HT-29 (cell line): Measurements from ENCODE around the gene GNAS-AS1. TPM values are rescaled to one million over a fixed set of nuclear protein-coding genes. Genes with fewer than 3 reads are reported as not detected.

Source experiments
- DNase-seq: peaks from one replicate; pipeline ENCODE4 v3.0.0-alpha.2; 2015; ENCODE audit warnings: low spot score
- total RNA-seq: library from RNA; depleted of rRNA; stranded (reverse); fragments of >200 nt; shearing (Covaris generic); gene quantifications from 2 replicates; pipeline ENCODE4 v1.2.3, GENCODE V29; 2014

GNAS-AS1 gene
- total RNA-seq, 1 experiment from 2014 or later: not detected

DNA sequence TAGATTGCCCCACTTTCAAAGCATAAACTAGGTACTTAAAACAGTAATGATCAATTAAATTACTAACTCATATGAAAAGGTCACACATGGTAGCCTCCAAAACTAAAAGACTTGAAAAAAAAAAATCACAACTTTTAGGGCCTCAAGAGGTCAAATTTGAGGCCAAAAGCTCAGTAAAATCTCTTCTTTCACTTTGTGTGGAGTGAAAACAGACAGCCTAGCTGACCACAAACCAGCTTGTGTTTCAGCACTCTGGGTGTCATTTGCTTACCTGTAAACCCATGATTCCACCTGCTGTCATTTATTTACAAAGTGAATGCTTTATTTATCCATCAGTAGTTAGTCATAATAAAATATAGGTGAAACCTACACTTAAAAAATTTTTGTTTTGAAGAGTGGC, 35.8 kb upstream of the GNAS-AS1 start:
- no peak for DNase-seq

GRCh38 chr20:58884966-58885365, 34.3 kb upstream of the GNAS-AS1 start:
- no peak for DNase-seq

DNA sequence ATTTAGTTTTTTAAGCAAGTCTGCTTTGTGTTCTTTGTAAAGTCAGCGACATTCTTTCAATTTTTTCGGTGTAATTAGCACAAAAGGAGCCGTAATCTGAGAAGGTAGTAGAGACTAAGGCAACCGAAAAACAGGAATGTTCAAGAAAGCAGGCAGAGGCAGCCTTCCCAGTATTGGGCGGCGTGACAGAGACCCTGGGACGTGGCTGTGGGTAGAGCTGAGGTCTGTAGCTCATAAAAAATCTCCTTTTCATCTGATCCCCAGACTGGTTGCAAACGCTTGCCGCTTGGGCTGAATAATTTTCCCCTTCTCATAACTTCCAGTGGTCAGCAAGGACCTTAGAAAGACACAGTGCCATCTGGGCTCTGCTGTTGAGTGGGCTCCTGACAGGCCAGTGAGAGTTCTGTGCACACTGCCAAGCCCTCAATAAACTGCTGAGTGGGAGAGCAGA, 32.6 kb upstream of the GNAS-AS1 start:
- DNase-seq: no peak

- no peak for DNase-seq
Measured at GRCh38 chr20:58882704-58883089, 32.0 kb upstream of the GNAS-AS1 start.

GRCh38 chr20:58880994-58881752, 30.5 kb upstream of the GNAS-AS1 start:
- DNase-seq: peak; percentile 46

- no peak for DNase-seq
Measured at GRCh38 chr20:58880441-58880840, 29.7 kb upstream of the GNAS-AS1 start.

GRCh38 chr20:58878399-58878798, 27.7 kb upstream of the GNAS-AS1 start:
- no peak for DNase-seq

DNA sequence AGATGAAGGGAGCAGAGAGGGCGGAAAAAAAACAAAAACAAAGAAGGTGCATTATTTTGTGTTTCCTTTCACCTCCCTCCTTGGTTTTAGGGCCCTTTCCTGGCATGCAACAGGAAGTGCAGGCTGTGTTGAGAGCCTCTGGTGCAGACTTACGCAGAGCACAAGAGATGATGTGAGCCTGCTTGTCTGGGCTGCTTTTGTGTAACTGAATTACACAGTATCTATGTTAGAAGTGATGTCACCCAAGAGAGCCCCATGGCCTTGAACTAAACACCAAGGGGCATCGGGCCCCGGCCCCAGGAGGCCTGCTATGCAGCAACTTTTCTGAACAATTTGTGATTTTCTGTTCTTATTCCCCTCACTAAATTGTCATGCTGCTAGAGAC, 27.3 kb upstream of the GNAS-AS1 start:
- DNase-seq: no peak

GRCh38 chr20:58877050-58877975, 26.6 kb upstream of the GNAS-AS1 start:
- DNase-seq: no peak

DNA sequence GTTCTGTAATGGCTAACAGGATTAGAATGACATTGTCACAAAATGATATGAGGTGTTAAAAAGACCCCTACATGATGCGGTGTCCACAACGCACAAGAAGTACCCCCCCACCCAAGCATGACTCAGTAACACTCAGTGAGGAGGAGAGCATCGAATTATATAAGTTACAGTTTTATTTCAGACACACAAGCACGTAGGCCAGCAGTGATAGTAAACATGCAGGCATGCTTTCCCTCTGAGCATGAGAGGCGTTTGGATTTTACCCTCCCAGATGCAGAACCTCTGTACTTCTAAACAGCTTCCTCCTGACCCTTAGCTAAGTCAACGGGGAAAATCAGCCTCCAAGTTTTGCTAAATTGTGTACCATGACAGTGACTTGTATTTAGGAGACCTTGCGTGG, 25.7 kb upstream of the GNAS-AS1 start:
- no peak for DNase-seq

GRCh38 chr20:58875541-58876134, 24.9 kb upstream of the GNAS-AS1 start:
- no peak for DNase-seq

DNA sequence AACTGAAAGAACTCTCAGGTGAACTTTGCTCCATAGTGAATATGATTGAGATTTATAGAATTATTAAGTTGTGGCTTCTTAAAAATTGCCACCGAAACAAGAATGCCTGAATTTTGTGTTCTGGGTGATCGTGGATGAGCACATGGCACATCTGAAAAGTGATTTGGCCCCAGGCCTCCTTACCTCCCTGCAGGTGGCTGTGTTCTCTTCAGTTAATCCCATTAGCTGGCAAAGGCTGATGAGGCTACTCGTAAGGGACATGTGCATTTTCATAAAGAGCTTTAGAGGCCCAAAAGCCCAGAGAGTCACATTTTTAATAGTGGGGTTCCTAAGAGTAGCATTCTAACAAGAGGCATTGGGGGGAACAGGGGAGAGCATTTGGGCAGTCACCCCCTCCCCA, 24.4 kb upstream of the GNAS-AS1 start:
- no peak for DNase-seq

GRCh38 chr20:58874469-58874868, 23.8 kb upstream of the GNAS-AS1 start:
- DNase-seq: no peak

GRCh38 chr20:58871533-58872102, 20.9 kb upstream of the GNAS-AS1 start:
- DNase-seq: no peak

DNA sequence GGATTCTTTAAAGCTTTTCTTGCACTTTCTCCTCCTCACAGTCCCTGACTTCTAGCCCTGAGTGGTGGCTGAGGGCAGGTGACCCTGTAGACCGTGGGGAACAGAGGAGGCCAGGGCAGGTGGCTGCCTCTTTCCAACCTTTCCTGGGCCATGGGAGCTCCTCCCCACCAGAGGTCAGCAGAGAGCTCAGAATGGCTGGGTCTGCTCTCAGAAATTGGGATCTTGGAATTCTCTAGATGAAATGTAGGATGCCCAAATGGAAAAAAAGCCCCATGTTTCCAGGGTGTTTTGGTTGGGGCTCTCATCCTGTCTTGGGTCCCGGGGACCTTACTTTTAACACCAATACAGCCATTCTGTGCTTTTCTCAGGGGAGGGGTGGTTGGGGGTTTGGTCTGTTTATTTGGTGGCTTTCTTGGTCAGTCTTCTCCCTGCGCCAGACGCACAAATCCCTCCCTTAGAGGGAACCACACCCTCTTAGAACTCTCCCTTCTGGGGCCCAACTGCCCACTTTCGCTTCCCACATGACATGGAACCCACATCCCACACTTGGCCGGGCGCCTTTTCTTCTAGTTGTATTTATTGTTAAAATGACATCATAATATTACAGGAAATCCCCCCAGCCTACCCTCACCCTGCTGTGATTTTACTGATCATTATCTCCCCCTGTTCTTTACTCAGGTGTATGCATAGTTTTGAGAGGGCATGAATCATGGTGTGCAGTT, 19.8 kb upstream of the GNAS-AS1 start:
- DNase-seq: peak; percentile 87

- no peak for DNase-seq
Measured at GRCh38 chr20:58869662-58870227, 19.0 kb upstream of the GNAS-AS1 start.

DNA sequence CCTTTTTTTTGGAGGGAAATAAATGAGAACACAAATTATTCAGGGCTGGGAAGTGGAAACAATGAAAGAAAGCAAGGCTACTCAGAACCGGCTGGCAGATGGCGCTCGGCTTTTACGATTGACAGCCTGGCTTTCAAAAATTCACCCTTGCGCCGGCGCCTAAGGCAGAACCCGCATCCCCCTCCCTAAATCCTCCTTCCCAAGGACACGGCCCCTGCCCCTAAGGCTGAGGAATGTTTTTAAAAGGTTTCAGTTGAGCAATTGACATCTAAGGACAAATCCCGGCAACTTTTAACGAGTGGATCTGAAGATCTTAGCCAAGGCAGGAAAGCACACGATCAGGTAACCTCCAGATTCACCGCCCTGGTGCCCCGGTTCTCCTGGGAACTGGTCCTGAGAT, 18.1 kb upstream of the GNAS-AS1 start:
- no peak for DNase-seq

- no peak for DNase-seq
Measured at GRCh38 chr20:58867211-58867610, 16.5 kb upstream of the GNAS-AS1 start.

DNA sequence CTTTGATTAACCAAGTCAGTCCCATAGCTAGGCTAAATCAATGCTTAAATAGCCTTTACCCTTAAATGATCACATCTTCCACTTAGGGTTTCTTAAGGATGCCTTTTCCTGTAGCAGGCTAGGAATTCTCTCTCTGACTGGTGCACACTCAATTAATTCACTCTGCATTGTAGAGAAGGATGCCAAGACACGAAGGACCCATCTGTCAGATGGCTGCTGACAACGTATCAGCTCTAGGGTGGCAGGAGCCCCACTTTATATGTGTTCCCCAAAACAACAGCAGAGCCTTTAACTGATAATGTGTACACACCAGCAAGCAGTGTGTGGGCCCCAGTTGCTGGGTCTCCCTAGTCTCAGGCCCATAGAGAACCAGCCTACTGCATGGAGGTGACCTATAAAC, 15.1 kb upstream of the GNAS-AS1 start:
- DNase-seq: no peak

DNA sequence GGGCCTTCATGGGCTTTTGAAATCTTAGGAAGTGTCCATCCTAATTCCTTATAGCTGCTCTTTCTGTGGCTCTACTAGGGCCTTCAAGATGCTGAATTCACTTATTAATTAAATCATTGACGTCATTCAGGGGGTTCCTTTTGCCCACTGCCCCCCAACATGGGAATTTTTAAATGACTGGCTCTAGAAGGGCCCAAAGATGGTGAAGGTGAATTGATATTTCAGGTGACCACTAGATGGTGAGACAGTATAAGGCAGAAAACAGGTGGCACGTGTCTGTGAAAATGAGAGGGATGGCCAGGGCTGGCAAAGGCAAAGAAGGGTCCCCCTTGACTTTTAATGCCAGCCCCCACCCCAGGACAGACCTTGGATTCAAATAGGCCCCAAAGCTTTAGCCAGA, 13.6 kb upstream of the GNAS-AS1 start:
- DNase-seq: peak; percentile 44
